Measurements from ENCODE around the gene NHERF2.
"Not testable (repeated sequence)": the region's sequence is repeated elsewhere in the genome, so short reads cannot be mapped to it uniquely, and the experiment has no call there.

NHERF2 gene

DNA sequence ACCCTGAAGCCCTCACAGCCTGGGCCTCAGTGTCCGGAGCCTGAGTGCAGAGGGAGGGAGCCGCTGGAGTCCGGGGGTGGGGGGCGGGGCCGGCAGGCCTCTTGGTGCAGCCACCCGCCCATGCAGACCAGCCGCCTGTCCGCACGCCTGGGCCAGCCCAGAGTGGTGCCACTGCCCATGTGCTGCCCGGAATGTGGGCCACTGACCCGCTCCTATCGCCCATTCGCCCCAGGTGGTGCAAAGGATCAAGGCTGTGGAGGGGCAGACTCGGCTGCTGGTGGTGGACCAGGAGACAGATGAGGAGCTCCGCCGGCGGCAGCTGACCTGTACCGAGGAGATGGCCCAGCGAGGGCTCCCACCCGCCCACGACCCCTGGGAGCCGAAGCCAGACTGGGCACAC lies 2.6 kb downstream of the NHERF2 start:
- DNase-seq (ENCODE audit: insufficient read length, low spot score) (no peak), FAIRE-seq (no peak)
- TF ChIP-seq CTCF (IDR thresholded peaks at IDR 0.05; ENCODE audit: insufficient read depth, missing control alignments), result no peak

DNA sequence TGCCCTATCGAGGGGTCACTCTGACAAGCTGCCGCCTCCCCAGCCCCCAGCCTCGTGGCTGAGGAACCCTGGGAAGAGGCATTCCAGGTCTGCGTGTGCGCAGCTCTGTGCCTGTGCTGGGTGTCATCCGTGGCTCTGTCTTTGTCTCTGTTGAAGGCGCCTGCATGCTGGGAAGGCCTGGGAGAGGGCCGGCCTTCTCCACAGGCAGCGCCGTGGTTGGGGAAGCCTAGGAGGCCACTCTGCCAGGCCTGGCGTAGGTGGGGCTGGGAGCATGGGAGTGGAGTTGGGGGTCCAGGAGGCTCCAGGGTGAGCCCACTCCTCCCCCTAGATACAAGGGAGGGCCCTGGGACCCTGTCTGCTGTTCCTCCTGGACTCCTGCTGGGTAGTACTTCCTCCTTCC lies 3.3 kb downstream of the NHERF2 start:
- FAIRE-seq, result no peak
- no peak for TF ChIP-seq CTCF (IDR thresholded peaks at IDR 0.05; ENCODE audit: insufficient read depth, missing control alignments)

DNA sequence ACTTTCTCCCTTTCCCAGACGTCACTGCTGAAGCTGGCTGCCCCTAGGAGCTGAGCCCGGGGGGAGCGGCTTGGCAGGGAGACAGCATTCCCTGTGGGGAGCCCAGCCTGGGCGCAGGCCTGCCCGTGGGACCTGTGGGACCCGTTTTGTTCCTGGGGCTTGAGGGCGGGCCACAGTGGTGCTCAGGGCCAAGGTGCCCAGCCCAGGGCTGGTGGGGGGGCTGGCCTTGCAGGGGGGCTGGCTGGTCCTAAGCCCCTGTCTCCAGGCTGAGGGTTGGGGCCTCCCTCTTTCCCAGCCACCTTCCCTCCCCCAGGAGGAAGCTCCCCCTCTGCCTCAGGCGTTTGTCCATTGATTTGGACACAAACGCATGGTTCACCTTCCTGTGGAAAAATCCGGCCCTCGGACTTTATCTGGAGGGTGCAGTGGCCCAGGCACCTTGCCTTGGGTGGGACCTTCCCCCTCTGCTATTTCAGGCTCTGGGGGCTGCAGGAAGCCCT lies 4.4 kb downstream of the NHERF2 start:
- FAIRE-seq, result no peak
- no peak for DNase-seq (ENCODE audit: insufficient read length, low spot score)
- TF ChIP-seq CTCF (IDR thresholded peaks at IDR 0.05; ENCODE audit: insufficient read depth, missing control alignments), result no peak

More for the DNA sequence above, 3.3 kb downstream of the NHERF2 start:
- no peak for DNase-seq (ENCODE audit: insufficient read length, low spot score)

DNA sequence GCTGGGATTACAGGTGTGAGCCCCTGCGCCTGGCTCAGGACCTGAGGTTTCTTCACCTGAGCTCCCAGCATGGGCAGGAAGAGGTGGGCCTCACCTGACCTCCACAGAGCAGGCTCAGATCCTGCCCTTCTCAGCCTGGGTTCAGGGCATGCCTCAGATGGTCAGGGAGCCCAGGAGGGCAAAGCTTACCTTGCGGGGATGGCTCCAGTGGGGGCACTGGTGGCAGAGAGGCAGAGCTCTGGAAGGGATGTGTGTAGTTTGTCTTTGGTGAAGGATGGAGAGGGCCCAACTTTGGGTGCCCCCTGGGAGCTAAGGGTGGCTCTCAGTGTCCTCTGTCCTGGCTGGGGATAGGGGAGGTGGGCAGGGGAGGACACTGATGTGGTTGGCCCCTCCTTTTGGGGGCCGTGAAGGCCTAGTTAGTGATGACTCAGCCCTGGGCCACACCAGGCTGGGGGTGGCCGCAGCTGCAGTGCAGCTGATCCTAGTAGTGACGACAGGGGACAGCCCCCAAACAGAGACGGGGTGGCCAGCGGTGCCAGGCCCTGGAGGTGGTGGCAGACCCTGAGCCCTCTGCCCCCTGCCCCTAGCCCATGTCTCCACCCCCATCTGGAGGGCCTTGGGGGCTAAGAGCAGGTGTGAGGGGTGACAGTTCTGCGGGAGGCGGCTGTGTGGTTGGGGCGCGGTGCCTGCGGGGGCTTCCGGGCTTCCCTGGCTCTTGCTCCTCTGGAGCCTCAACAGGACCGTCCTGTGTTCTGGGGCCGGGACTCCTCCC lies 5.8 kb downstream of the NHERF2 start:
- DNase-seq (ENCODE audit: insufficient read length, low spot score) (no peak), FAIRE-seq (no peak)
- TF ChIP-seq CTCF (IDR thresholded peaks at IDR 0.05; ENCODE audit: insufficient read depth, missing control alignments), result no peak

DNA sequence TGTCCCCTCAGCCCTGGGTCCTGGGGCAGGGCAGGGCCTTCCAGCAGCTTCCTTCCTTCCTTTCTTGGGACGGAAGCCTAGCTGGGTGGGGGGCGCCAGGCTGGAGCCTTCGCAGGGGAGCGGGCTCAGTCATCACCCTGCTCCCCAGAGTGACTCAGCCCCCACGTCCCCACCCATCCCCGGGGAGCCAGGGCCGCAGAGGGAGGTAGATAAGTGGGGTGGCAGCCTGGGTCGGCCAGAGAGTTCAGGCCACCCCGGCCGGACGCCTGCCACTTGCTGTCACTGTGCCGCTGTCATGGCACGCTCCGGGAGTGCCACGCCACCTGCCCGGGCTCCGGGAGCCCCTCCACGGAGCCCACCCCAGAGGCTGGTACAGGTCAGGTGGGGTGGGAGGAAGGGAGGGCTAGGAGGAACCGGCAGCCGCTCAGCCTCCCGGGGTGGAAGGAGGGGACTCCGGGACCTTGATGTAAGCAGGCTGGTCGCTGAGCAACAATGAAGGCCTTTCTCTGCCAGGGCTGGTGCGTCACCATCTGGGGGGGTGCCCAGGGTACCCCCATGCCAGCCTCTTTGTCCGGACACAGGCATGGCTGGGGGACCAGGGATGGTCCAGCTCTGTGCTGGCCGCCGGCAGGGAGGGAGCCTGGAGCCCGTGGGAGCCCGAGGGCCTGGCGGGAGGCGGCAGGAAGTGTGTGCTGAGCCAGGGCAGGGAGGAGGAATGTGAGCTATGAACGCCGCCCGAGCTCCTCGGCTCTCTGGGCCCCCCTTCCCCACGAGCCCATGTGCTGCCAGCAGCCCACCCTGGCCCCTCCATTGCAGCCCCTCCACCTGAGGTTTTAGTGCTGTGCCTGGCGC lies 6.6 kb downstream of the NHERF2 start:
- DNase-seq (ENCODE audit: insufficient read length, low spot score) (no peak), FAIRE-seq (no peak)
- TF ChIP-seq CTCF (IDR thresholded peaks at IDR 0.05; ENCODE audit: insufficient read depth, missing control alignments), result no peak

- FAIRE-seq; DNase-seq (ENCODE audit: insufficient read length, low spot score): not testable (repeated sequence)
Measured at GRCh38 chr16:2033909-2034695, 7.4 kb downstream of the NHERF2 start.

Data from D721Med (cell line).